Hematopoietic multipotent progenitor cell treated with erythropoietin and hydrocortisone succinate and interleukin-3 and kit ligand, for 15 days (in vitro differentiated cells): ENCODE measurements around the gene LYZL4.
A peak's percentile ranks its signal among the peaks of the same experiment; 100 is the strongest.

Experiments
- DNase-seq: peaks from one replicate; pipeline ENCODE4 v3.0.0-alpha.2; 2015; ENCODE audit warnings: low spot score

Gene LYZL4, protein sequence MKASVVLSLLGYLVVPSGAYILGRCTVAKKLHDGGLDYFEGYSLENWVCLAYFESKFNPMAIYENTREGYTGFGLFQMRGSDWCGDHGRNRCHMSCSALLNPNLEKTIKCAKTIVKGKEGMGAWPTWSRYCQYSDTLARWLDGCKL

DNA sequence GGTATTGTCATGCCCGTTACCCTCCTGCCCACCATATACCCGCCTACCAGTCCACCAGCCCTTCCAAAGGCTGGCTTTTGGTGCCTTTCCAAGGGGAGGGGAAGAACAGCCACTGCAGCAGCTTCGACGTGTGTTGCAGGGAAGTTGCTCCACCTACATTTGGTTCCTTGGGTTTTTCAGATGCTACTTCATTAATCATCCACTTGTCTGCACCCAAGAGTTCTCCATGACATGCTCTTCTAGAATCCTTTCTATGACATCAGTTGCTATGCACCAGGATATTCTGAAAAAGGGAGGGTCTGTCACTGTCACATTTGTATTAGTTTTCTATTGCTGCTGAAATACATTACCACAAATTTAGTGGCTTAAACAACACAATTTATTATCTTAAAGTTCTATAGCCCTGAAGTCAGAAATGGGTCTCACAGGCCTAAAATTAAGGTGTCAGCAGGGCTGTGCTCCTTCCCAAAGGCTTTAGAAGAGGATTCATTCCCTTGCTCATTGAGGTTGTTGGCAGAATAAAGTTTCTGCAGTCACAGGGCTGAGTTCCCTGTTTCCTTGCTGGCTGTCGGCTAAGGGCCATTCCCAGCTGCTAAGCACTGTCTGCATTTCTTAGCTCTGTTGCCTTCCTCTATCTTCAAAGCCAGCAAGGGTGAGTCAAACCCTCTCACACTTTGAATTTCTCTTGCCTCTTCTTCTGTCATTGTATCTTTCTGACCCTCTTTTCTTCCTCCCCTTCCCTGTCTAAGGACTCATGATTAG, at the start of gene LYZL4:
LYZL4 (minus strand) TSS at position 241 of the 762 bp plus-strand sequence. CDS start 3,359 bp downstream, outside the sequence.
- DNase-seq: no peak

DNA sequence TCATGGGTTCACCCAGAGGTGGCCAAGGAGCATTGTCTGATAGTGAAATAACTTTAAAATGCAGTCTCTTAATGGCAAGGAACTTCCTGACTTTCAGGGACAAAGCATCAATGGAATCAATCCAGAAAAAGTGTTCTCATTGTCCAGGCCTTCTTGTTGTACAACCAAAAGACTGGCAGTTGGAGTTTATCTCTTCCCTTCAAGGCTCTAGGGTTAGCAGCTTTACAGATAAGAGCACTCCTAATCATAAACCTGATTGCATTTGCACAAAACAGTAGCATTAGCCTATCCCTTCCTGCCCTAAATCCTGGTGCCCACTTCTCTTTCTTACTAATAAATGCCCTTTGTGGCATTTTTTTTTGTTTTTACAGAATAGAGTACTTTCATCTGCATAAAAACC, 48.7 kb upstream of the LYZL4 start:
- no peak for DNase-seq

DNA sequence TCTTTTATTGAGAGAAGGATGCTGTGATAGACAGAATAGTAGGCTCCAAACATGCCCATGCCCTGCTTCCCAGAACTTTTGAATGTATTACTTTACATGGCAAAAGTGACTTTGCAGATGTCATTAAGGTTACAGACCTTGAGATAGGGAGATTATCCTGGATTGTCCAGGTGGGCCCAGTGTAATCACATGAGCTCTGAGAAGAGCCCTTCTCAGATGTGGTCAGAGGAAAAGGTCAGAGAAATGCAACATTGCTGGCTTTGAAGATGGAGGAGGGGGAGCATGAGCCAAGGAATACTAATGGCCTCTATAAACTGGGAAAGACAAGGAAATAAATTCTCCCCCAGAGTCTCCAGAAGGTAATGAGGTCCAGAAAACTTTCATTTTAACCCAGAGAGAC, 45.8 kb upstream of the LYZL4 start:
- DNase-seq: no peak

DNA sequence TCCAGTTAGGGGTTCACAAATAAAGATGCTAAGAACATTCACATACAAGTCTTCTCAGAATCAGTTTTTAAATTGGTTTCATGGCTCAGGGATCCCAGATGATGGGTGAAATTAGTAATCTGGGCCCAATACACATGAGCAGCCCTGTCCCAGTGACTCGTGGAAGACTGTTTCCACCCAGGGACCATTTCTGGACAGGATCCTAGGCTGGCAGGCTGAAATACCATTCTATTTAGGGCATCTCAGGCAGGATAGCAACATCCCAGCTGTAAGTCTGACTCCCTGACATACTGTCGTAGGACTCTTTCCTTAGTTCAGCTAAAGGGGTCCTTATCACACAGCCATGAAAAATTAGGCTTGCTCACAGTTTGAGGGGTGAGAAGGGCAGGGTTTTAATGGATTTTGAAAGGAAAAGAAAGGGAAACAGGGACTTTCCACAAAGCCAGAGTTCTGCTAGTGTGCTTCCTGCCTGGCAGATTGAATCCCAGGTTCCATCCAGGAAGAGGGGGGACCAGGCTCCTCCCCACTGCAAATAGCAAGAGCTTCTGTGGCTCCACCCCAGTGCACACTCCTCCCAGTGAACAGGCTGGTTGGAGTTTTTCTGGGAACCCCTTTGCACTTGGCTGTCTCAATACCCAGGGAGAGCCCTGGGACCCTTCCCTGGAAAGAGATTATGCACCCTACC, 41.3 kb upstream of the LYZL4 start:
- no peak for DNase-seq

DNA sequence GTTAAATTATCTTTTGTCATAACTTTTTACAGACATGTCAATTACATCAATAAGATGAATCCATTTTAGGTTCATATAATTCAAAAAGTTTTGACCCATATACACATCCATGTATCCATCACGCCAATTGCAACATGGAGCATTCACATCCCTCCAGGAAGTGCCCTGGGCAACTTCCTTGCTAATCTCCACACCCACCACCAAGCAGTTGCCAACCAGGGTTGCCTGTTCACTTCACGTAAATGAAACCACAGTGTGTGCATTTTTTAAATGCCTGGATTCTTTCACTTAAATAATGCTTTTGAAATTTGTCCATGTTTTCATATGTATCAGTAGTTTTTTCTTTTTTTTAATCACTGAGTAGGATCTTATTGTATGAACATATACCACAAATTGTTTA, 40.7 kb upstream of the LYZL4 start:
- DNase-seq: no peak

DNA sequence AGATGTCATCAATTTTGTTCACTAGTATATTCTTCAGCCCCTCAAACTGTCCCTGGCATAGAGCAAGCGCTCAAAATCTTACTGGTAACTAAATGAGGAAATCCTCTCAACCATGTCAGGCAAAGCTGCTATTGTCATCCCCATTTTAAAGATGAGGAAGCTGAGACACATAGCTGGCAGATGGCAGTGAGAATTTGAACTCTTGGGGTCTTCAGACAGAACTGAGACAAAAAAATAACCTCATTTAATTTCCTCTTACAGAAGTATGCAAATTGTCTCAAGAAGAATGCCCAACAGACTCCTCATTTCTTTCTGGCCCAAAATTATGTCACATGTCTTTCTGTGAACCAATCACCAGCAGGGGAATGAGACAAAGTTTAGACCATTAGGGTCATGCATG, 40.2 kb upstream of the LYZL4 start:
- no peak for DNase-seq

DNA sequence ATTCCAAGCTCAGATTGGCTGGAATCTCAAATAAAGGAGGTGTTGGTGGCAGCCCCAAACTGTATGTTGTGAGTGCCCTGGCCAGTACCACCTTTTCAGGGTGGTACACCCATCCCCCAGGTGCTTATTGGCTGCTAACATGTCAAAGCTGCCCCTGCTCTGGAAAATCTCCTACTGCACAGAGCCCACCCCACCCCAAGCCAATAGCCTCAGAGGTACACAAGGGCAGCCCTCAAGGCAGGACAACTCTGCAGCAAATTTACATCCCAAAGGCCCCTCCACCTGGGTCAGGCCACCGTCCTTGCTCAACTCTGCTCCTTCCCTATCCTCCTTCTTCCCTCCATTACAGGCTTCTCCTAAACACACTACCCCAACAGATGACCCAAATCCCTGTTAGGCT, 37.1 kb upstream of the LYZL4 start:
- no peak for DNase-seq

DNA sequence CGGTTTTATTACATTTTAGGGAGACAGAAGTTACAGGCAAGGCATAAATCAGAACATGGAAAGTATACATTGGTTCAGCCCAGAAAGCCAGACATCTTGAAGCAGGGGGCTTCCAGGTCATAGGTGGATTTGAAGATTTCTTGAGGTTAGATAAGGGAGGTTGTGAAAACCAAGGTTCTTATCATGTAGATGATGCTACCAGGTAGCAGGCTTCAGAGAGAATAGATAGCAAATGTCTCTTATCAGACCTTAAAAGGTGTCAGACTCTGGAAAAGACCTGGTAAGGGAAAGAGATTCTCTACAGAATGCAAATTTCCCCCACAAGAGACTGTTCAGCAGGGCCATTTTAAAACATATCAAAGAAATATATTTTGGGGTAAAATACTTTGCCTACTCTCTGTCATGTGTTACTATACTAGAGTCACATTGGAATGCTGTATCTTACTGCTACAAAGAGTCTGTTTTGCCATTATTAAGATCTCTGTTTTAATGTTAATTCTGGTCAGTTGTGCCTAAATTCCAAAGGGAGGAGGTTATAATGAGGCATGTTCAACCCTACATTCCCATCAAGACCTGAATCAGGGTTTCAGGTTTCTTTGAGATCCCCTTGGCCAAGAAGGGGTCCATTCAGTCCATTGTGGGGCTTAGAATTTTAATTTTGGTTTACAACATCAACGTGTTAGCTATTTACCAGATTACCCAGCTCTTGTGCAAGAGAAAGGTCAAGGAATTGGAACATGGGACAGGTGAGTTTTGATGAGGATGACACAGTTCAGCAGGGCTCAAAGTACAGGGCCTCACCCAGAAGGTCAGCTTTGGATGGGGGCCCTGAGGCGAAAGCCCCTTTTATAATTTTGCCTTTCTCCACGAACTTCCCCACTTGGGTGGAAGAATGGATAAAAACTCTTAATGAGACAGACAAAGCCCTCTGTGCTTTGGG, 36.0 kb upstream of the LYZL4 start:
- no peak for DNase-seq

DNA sequence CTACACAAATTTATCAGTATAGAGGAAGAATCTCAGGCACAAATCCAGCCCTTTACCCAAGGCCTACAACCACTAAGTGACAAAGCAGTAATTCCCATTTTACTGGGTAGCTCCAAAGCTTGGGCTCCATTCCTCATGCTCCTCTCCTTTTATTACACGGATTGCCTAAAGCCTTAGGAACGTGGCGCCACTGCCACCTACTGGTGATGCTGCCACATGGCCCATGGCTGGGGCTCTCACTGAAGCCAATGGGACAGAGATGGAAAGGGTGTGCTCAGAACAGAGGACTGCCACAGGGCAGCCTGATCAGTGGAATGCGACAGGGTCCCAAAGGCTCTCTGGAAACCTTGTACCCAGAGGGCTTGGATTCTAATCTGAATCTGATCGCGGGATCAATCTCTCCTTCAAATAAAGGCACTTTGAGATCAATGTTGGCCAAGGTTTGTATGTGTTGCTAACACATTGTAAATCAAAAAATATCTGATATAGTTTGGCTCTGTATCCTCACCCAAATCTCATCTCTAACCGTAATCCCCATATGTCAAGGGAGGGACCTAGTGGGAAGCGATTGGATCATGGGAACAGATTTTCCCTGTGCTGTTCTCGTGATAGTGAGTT, 33.5 kb upstream of the LYZL4 start:
- peak; percentile 64 for DNase-seq

DNA sequence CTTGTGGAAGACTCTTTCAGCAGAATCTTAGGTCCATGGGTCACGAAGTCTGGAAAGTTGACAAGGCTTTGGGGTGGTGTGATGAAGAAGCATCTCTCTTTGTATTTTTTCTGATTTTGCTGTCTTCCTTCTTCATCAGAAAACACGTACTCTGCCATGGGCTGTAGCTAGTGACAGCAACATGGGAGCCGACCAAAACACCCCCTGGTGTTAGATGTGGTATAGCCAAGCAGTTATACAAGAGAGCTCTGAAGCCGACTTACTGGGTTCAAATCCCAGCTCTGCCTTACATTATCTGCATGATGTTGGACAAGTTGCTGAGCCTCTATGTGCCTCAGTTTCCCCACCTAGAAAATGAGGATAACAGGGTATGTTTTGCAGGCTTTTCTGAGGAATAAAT, 32.9 kb upstream of the LYZL4 start:
- no peak for DNase-seq

DNA sequence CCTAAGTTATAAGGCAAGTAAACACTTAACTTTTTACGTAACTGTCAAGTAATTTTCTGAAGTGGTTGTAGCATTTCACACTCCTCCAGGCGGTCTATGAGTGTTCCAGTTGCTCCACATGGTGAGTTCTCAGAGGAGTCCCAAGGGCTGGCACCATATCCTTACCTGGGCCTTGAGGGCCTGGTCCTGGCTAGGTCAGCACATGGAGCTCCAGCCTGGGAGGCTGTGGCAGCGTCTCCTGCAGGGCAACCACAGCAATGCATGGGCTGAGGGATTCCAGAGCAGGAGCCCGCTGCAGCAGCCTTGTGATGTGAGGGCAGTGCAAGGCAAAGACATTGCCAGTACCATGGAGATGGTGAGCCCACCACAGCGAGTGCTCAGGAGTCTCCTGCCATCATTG, 32.2 kb upstream of the LYZL4 start:
- no peak for DNase-seq

DNA sequence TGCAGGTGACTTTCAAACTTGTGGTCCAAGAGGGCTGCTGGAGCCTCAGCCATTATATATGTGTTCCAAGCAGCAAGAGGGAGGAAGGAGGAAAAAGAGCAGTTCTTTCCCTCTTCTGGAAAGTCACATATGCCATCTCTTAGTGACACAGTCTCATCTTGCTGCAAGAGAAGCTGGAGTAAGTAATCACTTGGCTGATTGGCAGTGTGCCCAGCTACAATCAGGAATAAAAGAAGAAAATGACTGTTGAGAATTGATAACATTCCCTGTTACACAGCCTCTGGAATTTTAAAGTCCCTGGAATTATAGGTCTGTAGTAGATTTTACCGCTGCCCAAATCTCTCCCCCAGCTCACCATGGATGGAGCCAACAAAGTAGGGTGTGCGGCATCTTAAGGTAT, 31.4 kb upstream of the LYZL4 start:
- no peak for DNase-seq

DNA sequence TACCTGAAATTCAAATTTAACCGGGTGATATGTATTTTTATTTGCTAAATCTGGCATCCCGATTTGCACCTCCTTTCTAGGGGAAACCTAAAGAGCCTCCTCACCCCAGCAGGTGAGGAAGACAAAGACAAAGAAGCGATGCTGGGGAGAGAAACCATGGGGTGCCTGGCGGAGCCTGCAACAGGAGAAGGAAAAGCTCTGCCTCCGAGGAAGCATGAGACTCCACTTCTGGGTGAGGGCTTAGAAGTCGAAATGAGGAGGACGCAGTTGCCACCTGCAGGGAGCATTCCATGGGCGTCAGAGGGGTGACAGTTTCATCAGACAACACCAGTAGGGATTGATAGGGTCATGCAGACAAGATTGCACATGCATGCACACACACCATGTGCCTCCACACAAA, 30.5 kb upstream of the LYZL4 start:
- no peak for DNase-seq

DNA sequence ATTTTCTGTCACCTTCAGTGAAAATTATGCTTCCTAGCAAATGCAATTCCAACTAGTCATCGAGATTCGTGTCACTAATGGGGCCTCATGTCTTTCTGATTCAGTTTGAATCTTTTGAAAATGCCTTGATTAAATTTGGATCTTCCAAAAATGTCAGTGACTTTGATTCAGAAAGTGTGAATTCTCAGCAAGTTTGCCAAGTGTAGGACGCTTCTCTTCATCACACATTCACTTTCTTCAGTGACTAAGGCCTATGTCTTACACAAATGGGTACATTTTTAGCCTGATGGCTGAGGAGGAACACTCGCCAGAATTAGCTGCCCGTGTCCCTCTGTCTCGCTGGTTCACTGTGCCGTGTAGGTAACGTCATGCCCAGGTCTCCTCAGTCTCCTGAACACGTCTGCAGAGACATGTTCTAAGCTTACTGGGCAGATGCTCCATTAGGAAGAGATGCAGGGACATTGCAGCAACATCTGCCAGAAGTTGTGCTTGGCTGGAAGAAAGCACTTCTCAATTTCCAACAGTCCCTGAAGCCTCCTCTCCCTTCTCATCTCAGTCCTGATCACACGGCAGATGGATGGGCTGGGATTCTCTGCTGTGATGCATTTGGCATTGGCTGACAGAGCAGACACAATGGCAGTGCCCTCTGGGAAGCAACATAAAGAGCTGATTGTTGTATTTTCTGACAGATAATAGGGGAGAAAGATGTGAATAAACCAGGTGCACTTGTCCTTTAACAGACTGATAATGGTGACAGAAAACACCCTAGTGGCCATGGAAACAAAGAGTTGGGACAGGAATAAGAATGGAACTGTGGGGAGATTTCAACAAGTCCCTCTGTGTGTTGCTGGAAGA, 29.1 kb upstream of the LYZL4 start:
- no peak for DNase-seq

DNA sequence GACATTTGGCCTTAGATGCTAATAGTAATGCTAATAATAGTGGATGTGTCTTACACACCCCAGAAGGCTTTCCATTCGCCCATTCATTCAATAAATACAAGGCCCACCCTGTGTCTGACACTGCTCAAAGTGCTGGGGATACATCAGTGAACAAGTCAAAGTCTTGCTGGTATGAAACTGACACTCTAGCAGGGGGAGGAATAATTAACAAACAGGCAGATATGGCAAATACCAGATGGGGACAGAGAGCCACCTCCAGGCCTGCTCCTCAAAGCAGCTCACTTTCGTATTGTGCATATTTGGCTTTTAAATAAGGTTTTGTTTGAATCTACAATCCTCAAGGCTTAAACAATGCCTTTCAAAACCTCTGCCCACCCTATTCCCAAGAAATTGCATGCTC, 28.3 kb upstream of the LYZL4 start:
- no peak for DNase-seq

DNA sequence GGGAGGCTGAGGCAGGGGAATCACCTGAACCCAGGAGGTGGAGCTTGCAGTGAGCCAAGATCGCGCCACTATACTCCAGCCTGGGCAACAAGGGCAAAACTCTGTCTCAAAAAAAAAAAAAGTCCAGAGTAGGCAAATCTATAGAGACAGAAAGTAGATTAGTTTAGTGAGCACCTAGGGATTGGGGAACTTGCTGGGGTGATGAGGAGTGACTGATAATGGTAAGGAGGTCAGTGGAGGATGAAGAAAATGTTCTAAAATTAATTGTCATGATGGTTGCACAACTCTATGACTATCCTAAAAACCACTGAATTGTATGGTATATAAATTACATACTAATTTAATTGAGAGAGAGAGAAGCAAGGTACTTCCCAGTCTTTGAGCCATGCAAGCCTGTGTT, 27.8 kb upstream of the LYZL4 start:
- DNase-seq: no peak

DNA sequence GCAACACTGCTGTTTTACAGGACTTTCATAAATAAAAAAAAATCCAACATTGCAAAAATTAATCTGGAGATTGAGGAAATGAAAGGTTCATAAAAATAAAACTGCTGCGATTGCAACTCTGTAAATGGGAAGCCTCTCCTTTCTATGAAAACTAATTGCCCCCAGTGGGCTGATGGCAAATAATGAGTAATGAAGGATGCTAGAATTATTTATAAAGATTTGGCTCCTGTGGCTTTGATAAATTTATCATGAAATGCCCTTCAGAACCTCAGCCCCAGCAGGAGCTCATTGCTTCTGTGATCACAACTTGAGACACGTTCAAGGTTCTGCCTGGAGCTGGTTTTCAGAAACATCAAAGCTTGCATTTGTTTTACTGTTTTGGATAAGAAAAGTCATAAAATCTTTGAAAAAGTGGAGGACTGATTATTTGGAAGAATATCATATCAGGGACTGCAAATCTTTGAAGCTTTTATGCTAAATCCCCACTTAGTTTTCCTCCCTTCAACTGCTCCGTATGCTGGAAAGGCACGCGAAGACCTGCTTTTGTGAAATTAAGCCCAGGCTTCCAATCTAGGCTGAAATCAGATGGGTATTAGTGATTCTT, 24.5 kb upstream of the LYZL4 start:
- DNase-seq: no peak

DNA sequence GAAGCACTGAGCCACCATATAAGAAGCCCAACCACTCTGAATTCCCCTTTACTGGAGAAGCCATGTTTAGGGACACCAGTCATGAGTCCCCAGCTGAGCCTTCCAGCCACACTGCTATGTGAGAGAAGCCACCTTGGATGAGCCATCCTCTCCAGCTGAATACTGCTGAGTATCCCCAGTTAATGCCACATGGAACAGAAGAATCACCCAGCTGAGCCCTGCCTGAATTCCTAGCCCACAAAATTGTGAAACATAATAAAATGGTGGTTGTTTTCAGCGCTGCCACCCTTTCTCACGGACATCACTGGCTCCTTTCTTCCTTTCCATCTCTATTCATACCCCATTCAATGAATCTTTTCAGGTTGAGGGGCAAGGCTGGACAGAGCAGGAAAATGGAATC, 22.1 kb upstream of the LYZL4 start:
- DNase-seq: no peak

DNA sequence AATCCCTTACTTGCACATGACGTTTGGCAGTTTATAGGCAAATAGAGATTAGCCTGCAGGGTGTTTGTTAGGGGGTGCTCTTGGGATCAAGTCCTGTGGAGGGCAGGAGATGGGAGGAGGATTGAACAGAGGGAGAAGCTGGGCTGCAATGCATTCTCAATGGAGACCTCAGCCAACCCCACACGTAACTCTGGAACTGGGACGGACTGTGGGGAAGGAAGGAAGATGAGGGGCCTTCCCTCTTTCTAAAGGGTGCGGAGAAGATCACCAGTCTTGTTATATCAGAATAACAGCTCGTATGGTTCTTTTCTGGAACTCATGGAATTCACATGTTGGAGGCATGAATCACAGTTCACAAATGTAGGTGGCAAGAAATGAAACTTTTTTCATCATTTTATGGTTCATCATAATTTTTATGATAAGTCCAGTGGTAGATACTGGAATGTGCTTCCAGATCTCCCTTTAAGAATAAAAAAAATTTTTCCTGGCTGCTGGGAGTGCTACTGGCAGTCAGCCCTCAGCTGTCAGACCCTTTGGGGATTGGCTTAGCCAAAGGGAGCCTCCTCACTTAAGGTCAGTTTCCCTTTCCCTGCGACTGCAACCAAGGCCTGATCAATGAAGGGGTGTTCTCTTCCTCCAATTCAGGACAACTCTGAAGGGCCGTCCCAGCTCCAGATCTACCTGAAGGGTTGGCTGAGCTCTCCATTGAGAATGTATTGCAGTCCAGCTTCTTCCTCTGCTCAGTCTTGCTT, 20.5 kb upstream of the LYZL4 start:
- no peak for DNase-seq

DNA sequence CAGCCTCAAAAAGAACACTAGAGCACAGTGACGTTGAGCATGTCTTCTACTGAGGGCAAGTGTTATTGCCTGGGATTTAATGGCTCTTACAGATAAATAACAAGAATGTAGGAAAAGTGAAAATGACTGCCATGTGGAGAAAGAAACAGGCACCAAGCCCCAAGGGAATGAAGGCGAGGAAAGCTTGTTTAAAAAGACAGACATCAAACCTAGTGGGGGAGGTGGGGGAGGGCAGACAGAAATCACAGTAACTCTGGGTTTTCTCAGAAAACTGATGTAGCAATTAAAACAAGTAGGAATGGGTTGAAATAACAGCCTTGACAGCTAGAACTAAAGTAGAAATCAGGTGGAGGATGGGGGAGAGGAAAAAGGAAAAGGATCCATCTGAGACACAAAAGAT, 18.4 kb upstream of the LYZL4 start:
- DNase-seq: no peak
